K562 treated with DMSO at 1 percent for 24 hours (cell line): Measurements from ENCODE around the gene AGO4. TPM values are rescaled to one million over a fixed set of nuclear protein-coding genes. Genes with fewer than 3 reads are reported as not detected.

Experiments
- total RNA-seq: library from RNA; unstranded; fragments of 300-600 nt; gene quantifications from 2 replicates; pipeline ENCODE4 v1.2.3, GENCODE V29; 2022; ENCODE audit warnings: low read depth; ENCODE audit not compliant: insufficient read depth

The AGO4 gene
- total RNA-seq, result 8.5 and 17.6 TPM in 2 replicates

GRCh38 chr1:35807614-35808449 is at the start of gene AGO4:
TSS of gene AGO4 (plus strand) at chr1:35808016. CDS start at chr1:35808417, 401 bp downstream.

GRCh38 chr1:35882945-35883634 is 75.3 kb downstream of the AGO4 start, which contains the start of gene AGO1:
TSS of gene AGO1 (plus strand) at chr1:35883209. CDS start at chr1:35883422, 213 bp downstream.

Other genes with a start within 250 kb of the AGO4 start
- 1.2 and 1.9 TPM in 2 replicates for gene TFAP2E, start 234.7 kb upstream of the AGO4 start, total RNA-seq
- gene PSMB2, start 166.5 kb upstream of the AGO4 start, total RNA-seq, result 89.7 and 90.1 TPM in 2 replicates
- gene C1orf216, start 89.1 kb upstream of the AGO4 start, total RNA-seq, result 22.0 and 25.2 TPM in 2 replicates
- gene CLSPN, start 38.0 kb upstream of the AGO4 start, total RNA-seq, result 35.8 and 37.9 TPM in 2 replicates
- gene AGO1, start 75.2 kb downstream of the AGO4 start, total RNA-seq, result 14.3 and 15.2 TPM in 2 replicates
- 11.4 and 12.2 TPM in 2 replicates for gene AGO3, start 123.1 kb downstream of the AGO4 start, total RNA-seq